Activated CD4-positive, CD25-positive, alpha-beta regulatory T cell treated with anti-CD3 and anti-CD28 coated beads, Interleukin-2, amount 50 U/mL, for 16 hours (primary cell): ENCODE results near the gene LRIT3.
"Not testable (repeated sequence)": the region's sequence is repeated elsewhere in the genome, so short reads cannot be mapped to it uniquely, and the experiment has no call there.

Source experiments
- DNase-seq: peaks from one replicate; pipeline ENCODE4 v3.0.0-alpha.2; 2020; ENCODE audit warnings: low read depth, low spot score

Gene LRIT3

GRCh38 chr4:109850601-109851000 lies 2.7 kb downstream of the LRIT3 start:
- DNase-seq = no peak

GRCh38 chr4:109859426-109860300 lies 11.8 kb downstream of the LRIT3 start:
- DNase-seq = not testable (repeated sequence)

- DNase-seq = no peak
Measured at GRCh38 chr4:109861271-109861670, 13.4 kb downstream of the LRIT3 start.

DNA sequence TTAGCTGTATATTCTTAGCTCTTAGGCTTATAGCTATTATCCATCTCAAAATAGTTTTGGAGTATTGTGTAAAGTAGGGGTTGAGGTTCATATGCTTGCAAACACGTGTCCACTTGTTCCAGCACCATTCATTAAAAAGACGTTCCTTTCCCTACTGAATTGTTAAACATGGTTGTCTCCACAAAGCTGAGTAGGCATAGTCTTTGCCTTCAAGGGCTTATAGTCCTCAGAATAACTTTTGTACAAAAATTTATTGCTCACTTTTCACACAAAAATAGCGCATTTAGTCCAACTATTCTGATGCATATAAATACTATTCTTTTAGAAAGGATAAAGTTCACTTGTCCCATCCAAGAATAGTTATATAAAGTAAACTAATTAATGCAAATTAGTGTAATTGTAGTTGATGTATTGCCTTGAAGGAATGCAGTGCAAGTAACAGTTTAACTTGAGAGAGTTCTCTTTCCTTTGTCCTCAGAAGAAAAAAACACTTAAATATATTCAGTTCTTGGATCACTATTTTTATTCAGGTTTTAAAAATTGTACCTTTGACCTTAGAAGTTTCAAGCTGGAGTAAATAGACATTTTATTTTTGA lies 14.1 kb downstream of the LRIT3 start:
- DNase-seq = no peak

GRCh38 chr4:109864134-109864533 lies 16.2 kb downstream of the LRIT3 start:
- no peak for DNase-seq

- no peak for DNase-seq
Measured at GRCh38 chr4:109870061-109870460, 22.2 kb downstream of the LRIT3 start.

DNA sequence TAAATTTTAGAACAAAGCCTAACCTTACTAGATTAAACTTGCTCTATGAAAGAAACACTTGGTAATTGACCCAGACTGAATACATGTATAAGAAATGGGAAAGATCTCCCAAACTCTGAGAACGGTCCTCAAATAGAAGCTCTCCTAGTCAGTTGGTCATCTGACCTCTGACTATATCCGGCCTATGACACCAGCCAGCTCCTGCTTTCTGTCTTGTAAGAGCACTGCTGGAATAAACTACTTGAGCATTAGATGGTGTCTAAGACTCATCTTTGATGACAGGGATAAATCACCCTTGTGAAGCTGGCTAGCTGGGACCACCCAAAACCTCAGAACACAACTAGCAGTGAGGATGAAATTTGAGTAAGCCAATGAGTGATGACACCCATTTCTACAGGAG lies 24.2 kb downstream of the LRIT3 start:
- DNase-seq = no peak

- DNase-seq = no peak
Measured at GRCh38 chr4:109872950-109873656, 25.2 kb downstream of the LRIT3 start.

- DNase-seq = no peak
Measured at GRCh38 chr4:109873791-109874514, 26.0 kb downstream of the LRIT3 start.

- no peak for DNase-seq
Measured at GRCh38 chr4:109875106-109875505, 27.2 kb downstream of the LRIT3 start.

GRCh38 chr4:109875553-109875952 lies 27.6 kb downstream of the LRIT3 start:
- DNase-seq = not testable (repeated sequence)

GRCh38 chr4:109876634-109877265 lies 28.8 kb downstream of the LRIT3 start:
- DNase-seq = no peak

DNA sequence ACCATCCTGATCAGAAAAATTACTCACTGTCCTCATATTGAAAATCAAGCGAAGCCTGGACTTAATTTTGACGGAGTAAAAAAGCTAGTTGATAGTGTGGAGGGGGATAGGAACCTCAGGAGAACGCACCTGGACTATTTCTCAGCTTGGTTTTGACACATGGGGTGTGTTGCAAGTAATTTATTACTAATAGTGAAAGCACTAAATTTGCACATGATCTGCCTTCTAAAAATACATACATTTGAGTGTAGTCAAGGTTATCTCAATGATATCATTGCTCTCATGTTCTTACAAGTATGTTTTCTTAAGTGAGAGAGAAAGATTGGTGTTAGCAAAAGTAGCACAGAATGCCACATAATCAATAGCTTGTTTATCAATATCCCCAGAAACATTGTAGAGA lies 29.5 kb downstream of the LRIT3 start:
- DNase-seq = no peak

GRCh38 chr4:109878355-109878754 lies 30.4 kb downstream of the LRIT3 start:
- no peak for DNase-seq

- no peak for DNase-seq
Measured at GRCh38 chr4:109879081-109879480, 31.2 kb downstream of the LRIT3 start.

DNA sequence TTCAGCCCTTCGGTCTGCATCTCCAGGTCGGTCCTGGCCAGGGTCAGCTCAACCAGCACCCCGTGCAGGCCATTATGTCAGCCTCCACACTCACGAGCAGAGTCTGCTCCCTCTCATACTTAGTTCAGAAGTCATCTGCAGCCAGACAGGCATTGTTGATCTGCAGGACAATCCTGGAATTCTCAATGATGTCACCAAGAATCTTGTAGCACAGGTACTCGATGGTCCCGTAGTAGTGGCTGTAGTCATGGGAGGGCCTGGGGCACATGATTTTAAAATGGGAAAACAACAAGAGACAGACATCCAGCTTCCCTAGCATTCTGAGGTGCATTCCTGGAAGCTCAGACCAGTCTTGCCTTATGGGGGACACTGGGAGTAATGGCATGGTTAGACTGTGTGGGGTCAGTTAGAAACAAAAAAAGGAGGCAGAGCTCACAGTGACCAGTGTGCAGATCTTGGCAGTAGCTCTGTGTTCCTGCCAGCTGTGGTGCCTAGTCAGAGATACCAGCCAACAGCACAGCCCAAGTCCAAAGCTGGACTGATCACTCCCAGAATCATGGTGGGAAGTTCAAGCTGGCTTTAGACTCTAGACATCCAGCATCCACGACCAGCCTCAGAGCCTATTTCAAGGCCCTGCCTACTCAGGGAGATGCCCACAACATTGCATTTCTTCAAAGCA lies 31.9 kb downstream of the LRIT3 start:
- DNase-seq = no peak

- DNase-seq = no peak
Measured at GRCh38 chr4:109886303-109886702, 38.4 kb downstream of the LRIT3 start.

- no peak for DNase-seq
Measured at GRCh38 chr4:109887071-109887470, 39.2 kb downstream of the LRIT3 start.

GRCh38 chr4:109890076-109890475 lies 42.2 kb downstream of the LRIT3 start:
- no peak for DNase-seq

- no peak for DNase-seq
Measured at GRCh38 chr4:109902559-109903251, 54.8 kb downstream of the LRIT3 start.
